Liver (tissue), 9 donors: ENCODE results near the gene FLVCR2. TPM values are rescaled to one million over a fixed set of nuclear protein-coding genes. Genes with fewer than 3 reads are reported as not detected.

Experiments used
- DNase-seq: peaks from one replicate; pipeline ENCODE4 v3.0.0-alpha.2; 2017; ENCODE audit warnings: low spot score
- H3K27ac ChIP-seq, 2 donors: one replicate each; pipeline ENCODE4 v1.7.0; 2013; ENCODE audit warnings: inconsistent platforms in 2 of 2, low read length in 2 of 2, control low read depth in 1 of 2, low read depth in 1 of 2, mild to moderate bottlenecking in 1 of 2
- H3K27me3 ChIP-seq, 4 donors: one replicate each; pipeline versions ENCODE4 v1.6.1 to v1.7.0; 2013; ENCODE audit warnings: low read length in 3 of 4, inconsistent platforms in 1 of 4, mild to moderate bottlenecking in 1 of 4, moderate library complexity in 1 of 4; ENCODE audit not compliant: control insufficient read depth in 4 of 4, insufficient read depth in 4 of 4
- H3K36me3 ChIP-seq, 4 donors: one replicate each; pipeline versions ENCODE4 v1.6.1 to v1.7.0; 2013; ENCODE audit warnings: low read length in 3 of 4, mild to moderate bottlenecking in 3 of 4, low read depth in 1 of 4, moderate library complexity in 1 of 4; ENCODE audit not compliant: control insufficient read depth in 4 of 4, insufficient read depth in 3 of 4
- H3K4me1 ChIP-seq, 4 donors: one replicate each; pipeline versions ENCODE4 v1.6.1 to v1.7.0; 2013; ENCODE audit warnings: low read length in 3 of 4, mild to moderate bottlenecking in 3 of 4, moderate library complexity in 1 of 4; ENCODE audit not compliant: control insufficient read depth in 4 of 4, insufficient read depth in 4 of 4
- H3K4me3 ChIP-seq, 3 donors: one replicate each; pipeline versions ENCODE4 v1.6.1 to v1.7.0; 2013; ENCODE audit warnings: low read length in 3 of 3, control low read depth in 1 of 3, low read depth in 1 of 3, mild to moderate bottlenecking in 1 of 3
- H3K9ac ChIP-seq, 2 donors: one replicate each; pipeline ENCODE4 v1.7.0; 2013; ENCODE audit warnings: low read length in 2 of 2, mild to moderate bottlenecking in 2 of 2, moderate library complexity in 2 of 2, control low read depth in 1 of 2, low read depth in 1 of 2
- H3K9me3 ChIP-seq, 4 donors: one replicate each; pipeline versions ENCODE4 v1.6.1 to v1.7.0; 2013; ENCODE audit warnings: low read length in 3 of 4; ENCODE audit not compliant: control insufficient read depth in 4 of 4
- ATF3 ChIP-seq: IDR thresholded peaks from 2 replicates; pipeline ENCODE4 v1.6.1; 2016; ENCODE audit warnings: antibody characterized with exemption
- CTCF ChIP-seq: fragments of 150-350 bp; IDR thresholded peaks from 2 replicates; pipeline ENCODE4 v1.5.1; 2017; ENCODE audit warnings: improper control_type of control experiment, low read depth, low read length; ENCODE audit not compliant: missing input control
- EGR1 ChIP-seq, 2 donors: IDR thresholded peaks; 2 replicates each; pipeline ENCODE4 v1.6.1; 2016 to 2018; ENCODE audit warnings: antibody characterized with exemption in 2 of 2, low read depth in 2 of 2
- FOXA1 ChIP-seq: IDR thresholded peaks from 2 replicates; pipeline ENCODE4 v1.6.1; 2016; ENCODE audit warnings: antibody characterized with exemption
- FOXA2 ChIP-seq: IDR thresholded peaks from 2 replicates; pipeline ENCODE4 v1.6.1; 2016; ENCODE audit warnings: antibody characterized with exemption
- GABPA ChIP-seq, 2 donors: IDR thresholded peaks in 1 of 2; conservative IDR thresholded peaks in 1 of 2; 2 replicates each; pipeline ENCODE4 v1.6.1; 2016; ENCODE audit warnings: antibody characterized with exemption in 2 of 2, mild to moderate bottlenecking in 1 of 2, moderate library complexity in 1 of 2
- HNF4A ChIP-seq, 2 donors: conservative IDR thresholded peaks; 2 replicates each; pipeline ENCODE4 v1.6.1; 2016; ENCODE audit warnings: antibody characterized with exemption in 2 of 2, mild to moderate bottlenecking in 2 of 2
- HNF4G ChIP-seq: IDR thresholded peaks from 2 replicates; pipeline ENCODE4 v1.6.1; 2016; ENCODE audit warnings: antibody characterized with exemption
- JUND ChIP-seq, 2 donors: IDR thresholded peaks; 2 replicates each; pipeline ENCODE4 v1.6.1; 2016; ENCODE audit warnings: antibody characterized with exemption in 2 of 2
- MAX ChIP-seq: IDR thresholded peaks from 2 replicates; pipeline ENCODE4 v1.6.1; 2016; ENCODE audit warnings: antibody characterized with exemption
- NR2F2 ChIP-seq: IDR thresholded peaks from 2 replicates; pipeline ENCODE4 v1.6.1; 2016; ENCODE audit warnings: antibody characterized with exemption
- RAD21 ChIP-seq, 2 donors: IDR thresholded peaks; 2 replicates each; pipeline ENCODE4 v1.6.1; 2016; ENCODE audit warnings: antibody characterized with exemption in 2 of 2, mild to moderate bottlenecking in 2 of 2
- REST ChIP-seq: IDR thresholded peaks from 2 replicates; pipeline ENCODE4 v1.6.1; 2016; ENCODE audit warnings: antibody characterized with exemption, mild to moderate bottlenecking
- RXRA ChIP-seq, 2 donors: IDR thresholded peaks; 2 replicates each; pipeline ENCODE4 v1.6.1; 2017 to 2018; ENCODE audit warnings: antibody characterized with exemption in 2 of 2, mild to moderate bottlenecking in 1 of 2
- SP1 ChIP-seq: IDR thresholded peaks from 2 replicates; pipeline ENCODE4 v1.6.1; 2018; ENCODE audit warnings: antibody characterized with exemption, mild to moderate bottlenecking
- TAF1 ChIP-seq: conservative IDR thresholded peaks from 2 replicates; pipeline ENCODE4 v1.6.1; 2016; ENCODE audit warnings: antibody characterized with exemption, mild to moderate bottlenecking
- YY1 ChIP-seq: IDR thresholded peaks from 2 replicates; pipeline ENCODE4 v1.6.1; 2016; ENCODE audit warnings: antibody characterized with exemption, mild to moderate bottlenecking
- ZBTB33 ChIP-seq: IDR thresholded peaks from 2 replicates; pipeline ENCODE4 v1.6.1; 2016; ENCODE audit warnings: antibody characterized with exemption
- WGBS: extraction: QIAGEN DNeasy Blood & Tissue Kit; methylation state at CpG from one replicate; pipeline ENCODE4 v1.1.7; 2013; 5-methylcytosine and 5-hydroxymethylcytosine counted together
- polyA plus RNA-seq, 2 donors: library from polyadenylated mRNA; stranded (reverse) in 1 of 2; unstranded in 1 of 2; fragments of 200-250 nt in 1 of 2; fragments of >200 nt in 1 of 2; fragmentation: Nextera tagmentation in 1 of 2; extraction: Ambion mirVana in 1 of 2; gene quantifications; one replicate each; pipeline versions ENCODE4 v1.2.1 to v1.2.3, GENCODE V29; 2013 to 2015
- total RNA-seq, 2 donors: library from RNA; depleted of rRNA; stranded (reverse); fragments of >200 nt; gene quantifications; one replicate each; pipeline ENCODE4 v1.2.3, GENCODE V29; 2014
- donor health status: healthy.
- donor health status: healthy.
- donor health status: healthy.
- donor health status: healthy.
- donor health status: healthy.

FLVCR2 gene
- total and polyA plus RNA-seq, 4 donors: 8.7 to 13.1 (median 11.3) TPM

GRCh38 chr14:75553761-75554364 lies 24.6 kb upstream of the FLVCR2 start:
- peaks cover 0 to 6% (median under 1%) of the 10 kb centered on the region in 4 donors for H3K9me3 ChIP-seq
- TF ChIP-seq EGR1 (IDR thresholded peaks at IDR 0.05; ENCODE audit: low read depth in 2 of 2): no peak
- TF ChIP-seq YY1: no peak
- no peak for TF ChIP-seq MAX
- no peak for TF ChIP-seq HNF4G
- no peak for TF ChIP-seq TAF1
- TF ChIP-seq NR2F2: no peak
- no peak for TF ChIP-seq CTCF
- no peak for TF ChIP-seq JUND (IDR thresholded peaks at IDR 0.05)
- H3K4me3 ChIP-seq: no peak overlapping the region
- no peaks in the 10 kb centered on the region for H3K27me3 ChIP-seq
- no peak for DNase-seq
- H3K27ac ChIP-seq: no peak overlapping the region
- WGBS: 61% methylated on average over 4 of the region's 4 CpGs
- H3K4me1 ChIP-seq: peaks cover 0 to 2% (median 0%) of the 10 kb centered on the region in 4 donors
- H3K36me3 ChIP-seq: no peaks in the 10 kb centered on the region
- H3K9ac ChIP-seq: no peak overlapping the region

GRCh38 chr14:75554482-75554881 lies 23.9 kb upstream of the FLVCR2 start:
- Histone ChIP-seq H3K36me3 (no peaks in the 10 kb centered on the region), H3K9ac (no peak overlapping the region), H3K9me3 (peaks cover 0 to 6% (median under 1%) of the 10 kb centered on the region in 4 donors), H3K27me3 (no peaks in the 10 kb centered on the region), H3K4me1 (no peaks in the 10 kb centered on the region), H3K4me3 (no peak overlapping the region), H3K27ac (no peak overlapping the region)
- no peak for DNase-seq
- 42% methylated on average over 2 of the region's 2 CpGs for WGBS
- TF ChIP-seq REST (no peak), RAD21 (IDR thresholded peaks at IDR 0.05) (no peak), JUND (IDR thresholded peaks at IDR 0.05) (no peak), GABPA (IDR thresholded peaks at IDR 0.05 in 1 of 2, conservative IDR thresholded peaks at IDR 0.05 in 1 of 2) (no peak), MAX (no peak), NR2F2 (no peak), RXRA (IDR thresholded peaks at IDR 0.05) (no peak), HNF4A (conservative IDR thresholded peaks at IDR 0.05) (no peak), ZBTB33 (no peak), ATF3 (no peak), HNF4G (no peak), YY1 (no peak), FOXA2 (no peak), TAF1 (no peak), FOXA1 (no peak), SP1 (no peak)
